ENCODE measurements around the gene CPSF4L.

CPSF4L gene

DNA sequence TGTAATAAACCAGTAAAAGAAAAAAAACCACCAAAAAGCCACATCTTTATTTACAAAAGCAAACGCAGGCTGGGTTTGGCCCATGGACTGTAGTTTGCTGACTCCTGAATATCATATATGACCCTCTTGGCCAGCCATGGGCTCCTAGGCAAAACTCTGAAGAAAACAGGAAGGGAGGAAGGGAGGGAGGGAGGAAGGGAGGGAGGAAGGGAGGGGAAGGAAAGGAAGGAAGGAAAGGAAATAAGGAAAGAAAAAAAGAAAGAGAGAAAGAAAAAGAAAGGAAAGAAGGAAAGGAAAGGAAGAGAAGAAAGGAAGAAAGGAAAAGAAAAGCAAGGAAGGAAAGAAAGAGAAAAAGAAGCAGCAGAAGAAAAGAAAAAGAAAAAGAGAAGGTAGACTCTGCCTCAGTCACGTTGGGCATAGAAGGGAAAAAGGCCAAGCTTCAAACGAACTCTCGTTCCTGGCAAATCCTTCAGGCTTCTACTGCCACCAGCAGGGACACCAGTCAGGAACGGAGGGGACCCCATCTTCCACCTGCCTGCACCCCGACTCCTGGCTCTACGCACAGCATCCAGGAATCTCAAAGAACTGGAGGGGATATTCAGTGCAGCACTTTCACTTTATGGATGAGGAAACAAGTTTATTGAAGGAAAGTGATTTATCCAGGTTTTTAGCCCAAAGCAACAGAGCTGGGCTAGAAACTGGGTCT, 28.0 kb upstream of the CPSF4L start:
- DNase-seq, result no peak

DNA sequence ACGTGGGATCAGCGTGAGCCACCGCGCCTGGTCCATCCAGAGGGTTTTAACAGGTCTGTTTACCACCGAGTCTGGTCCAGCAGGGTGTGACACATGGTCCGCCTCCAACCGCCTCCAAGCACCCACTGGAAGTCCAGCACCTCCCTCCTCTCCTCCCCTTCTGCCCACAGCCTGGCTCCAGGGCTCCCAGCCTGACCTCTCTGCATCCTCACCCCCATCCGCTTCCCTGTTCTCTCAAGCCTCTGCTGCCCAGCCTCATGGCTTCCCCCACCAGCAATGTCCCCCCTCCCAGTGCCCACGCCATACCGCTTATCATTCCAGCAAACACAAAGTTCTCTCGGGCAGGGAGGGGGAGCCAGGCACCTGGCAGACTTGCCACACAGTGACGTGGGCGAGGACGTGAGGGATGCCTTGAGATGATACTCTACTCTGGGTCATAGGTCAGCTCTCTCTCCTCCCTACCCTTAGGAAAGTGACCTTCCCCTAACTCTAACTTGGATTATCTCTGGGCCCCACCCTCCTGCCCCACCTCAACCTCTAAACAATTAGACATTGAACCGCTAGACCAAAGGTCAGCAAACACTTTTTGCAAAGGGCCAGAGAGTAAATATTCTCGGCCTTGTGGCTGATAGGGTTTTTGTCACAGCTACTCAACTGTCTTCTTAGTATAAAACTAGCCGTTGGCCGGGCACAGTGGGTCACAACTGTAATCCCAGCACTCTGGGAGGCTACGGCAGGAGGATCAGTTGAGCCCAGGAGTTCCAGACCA, 27.0 kb upstream of the CPSF4L start:
- DNase-seq, result no peak

DNA sequence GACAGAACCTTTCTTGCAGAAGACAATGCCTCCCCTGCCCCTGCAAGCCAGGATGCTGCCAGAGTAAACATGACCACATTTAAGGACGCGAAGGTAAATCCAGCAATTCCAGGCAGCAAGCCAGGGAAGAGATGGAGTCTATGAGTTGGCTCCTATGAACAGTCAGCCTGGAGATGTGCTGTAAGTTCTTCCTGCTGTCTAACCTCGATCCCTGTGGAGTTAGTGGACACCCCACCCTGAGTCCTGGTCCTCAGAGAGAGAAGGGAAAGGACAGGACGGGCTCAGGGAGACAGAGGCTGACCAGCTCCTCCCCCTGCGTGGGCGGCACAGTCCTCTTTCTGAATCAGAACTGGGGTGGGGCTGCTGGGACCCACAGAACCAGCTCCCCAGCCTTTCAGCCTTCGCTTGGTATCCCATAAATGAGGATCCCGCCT, 25.2 kb upstream of the CPSF4L start:
- DNase-seq, result no peak

DNA sequence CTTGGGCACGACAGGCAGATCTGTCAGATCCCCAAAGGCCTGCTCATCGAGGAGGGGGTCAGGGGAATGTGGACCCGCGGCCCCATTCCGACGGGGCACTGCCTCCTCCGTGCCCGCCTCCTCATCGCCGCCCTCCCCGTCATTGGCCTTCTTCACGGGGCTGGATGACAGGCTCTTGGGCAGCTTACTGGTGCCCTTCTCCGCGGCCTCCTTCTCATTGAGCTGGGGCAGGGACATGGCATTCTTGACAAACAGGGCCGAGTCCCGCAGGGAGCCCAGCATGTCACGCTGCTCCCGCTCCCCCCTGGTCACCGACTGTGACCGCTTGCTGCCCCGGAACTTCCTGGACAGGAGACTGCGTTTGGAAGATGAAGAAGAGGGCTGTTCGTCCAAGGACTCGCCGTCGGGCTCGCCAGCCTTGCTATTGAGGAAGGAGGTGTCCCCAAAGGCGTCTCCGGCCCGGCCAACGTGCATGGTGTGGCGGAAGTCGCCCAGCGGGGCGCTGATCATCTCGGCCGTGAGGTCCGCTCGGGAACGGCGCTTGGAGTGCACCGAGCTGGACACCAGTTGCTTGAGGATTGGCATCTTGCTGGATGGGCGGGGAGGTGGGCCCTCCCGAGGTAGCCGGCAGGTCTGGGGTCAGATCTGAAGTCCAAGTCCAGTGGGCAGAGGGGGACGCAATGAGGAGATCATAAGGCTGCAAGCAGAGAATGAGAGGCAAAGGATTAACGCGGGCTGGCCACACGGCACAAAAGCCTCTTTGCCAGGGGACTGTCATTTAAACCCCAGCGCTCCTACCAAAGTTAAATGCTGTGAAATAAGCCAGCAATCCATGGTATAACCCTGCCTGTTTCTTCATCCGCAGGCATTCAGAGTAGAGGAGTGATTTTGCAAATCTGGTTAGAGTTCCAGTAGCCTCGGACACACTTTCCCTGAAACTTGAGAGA, 24.5 kb upstream of the CPSF4L start:
- DNase-seq, result no peak

GRCh38 chr17:73285603-73285908, 23.9 kb upstream of the CPSF4L start:
- no peak for DNase-seq

GRCh38 chr17:73284906-73285602, 23.4 kb upstream of the CPSF4L start:
- DNase-seq, result no peak

DNA sequence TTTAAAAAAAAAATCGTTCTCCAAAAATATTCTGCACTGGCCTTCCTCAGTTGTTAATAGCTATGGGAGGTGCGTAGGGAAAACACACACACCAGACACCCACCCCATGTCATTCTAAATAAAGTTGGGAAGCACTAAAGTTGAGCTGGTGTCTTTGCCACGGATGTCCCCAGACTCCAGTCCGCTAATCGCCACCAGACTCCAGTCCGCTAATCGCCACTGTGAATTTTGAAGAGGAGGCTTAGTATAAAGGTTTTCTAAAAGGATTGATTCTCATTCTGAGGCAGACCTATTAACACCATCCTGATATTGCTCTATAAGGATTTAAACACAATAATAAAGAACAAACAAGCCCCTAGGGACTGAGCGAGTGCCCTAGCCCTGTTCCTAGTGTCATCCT, 22.7 kb upstream of the CPSF4L start:
- no peak for DNase-seq

DNA sequence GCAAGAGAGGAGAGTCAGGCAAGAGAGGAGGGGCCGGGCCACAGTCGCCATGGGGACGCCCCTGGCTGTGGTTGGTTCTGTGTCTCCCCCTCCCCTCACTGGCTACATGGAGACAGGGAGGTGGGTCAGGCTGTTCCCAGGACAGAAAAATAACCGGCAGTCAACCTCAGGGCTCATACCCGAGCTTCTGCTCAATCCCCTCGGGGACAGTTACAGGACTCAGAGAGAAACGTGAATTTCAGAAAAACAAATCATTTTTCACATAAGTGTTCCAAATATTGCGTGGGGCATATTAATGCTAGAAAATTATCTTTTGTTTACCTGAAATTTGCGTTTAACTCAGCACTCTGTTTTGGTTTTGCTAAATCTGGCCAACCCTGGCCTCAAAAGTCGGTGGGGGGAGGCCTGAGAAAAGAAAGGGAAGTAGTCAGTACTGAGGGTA, 22.2 kb upstream of the CPSF4L start:
- DNase-seq, result no peak

DNA sequence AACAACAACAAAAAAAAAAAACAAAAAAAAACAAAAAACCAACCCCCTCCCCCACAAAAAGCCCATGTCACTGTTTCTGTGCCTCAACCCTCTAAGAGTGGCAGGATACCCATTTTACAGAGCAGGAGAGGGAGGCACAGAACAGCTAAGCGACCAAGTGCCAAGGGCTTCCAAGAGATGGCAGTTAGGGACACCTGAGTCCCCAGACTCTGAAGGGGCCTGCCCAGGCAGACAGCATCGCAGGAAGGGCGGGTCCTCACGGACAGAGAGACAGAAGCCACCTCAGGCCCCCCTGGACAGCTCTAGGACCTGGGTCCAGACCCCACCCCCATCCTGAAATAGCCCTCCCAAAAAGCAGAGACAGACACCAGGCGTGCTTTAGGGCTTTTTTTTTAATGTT, 21.6 kb upstream of the CPSF4L start:
- no peak for DNase-seq

GRCh38 chr17:73282629-73283028, 20.9 kb upstream of the CPSF4L start:
- DNase-seq, result no peak

GRCh38 chr17:73281928-73282327, 20.2 kb upstream of the CPSF4L start:
- no peak for DNase-seq

GRCh38 chr17:73280191-73280590, 18.5 kb upstream of the CPSF4L start:
- no peak for DNase-seq

GRCh38 chr17:73279704-73280103, 18.0 kb upstream of the CPSF4L start:
- DNase-seq, result no peak

DNA sequence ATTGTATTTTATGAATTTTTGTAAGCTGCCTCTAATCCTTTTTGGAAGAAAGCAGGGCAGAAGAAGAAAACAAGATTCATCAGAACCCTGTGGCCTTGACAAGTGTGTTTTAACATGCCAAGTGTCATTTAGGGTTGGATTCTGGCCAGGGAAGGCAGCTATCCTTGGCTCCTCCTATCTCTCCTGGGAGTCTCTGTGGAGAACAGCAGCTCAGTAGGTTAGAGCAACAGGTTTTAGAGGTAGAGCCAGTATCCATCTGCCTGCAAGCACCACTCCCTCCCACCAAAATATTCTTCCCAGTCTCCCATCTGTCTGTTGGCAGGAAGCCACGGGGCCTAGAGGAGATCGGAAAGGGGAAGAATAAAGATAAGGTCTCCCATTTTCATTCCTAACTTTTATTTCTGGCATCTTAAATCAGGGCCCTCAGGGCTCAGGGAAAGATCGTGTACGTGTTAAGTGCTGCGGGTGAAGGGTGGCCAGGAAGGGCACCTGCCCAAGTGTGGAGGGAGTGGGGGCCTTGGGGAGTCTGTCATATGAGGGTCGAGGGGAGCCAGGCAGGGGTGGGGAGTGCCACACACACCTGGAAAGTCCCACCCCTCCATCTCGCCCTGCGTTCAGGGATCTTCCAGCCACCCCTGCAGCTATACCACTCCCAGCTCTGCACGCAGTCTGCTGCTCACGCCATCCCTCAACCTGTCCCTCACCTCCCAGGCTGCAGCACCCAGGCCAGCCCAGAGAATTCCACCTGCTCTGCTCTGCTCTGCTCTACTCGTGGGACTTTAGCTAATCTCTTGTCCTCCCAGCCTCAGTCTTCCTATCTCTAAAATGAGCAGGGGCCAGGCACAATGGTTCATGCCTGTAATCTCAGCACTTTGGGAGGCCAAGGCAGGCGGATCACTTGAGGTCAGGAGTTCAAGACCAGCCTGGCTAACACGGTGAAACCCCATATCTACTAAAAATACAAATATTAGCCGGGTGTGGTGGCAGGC, 17.1 kb upstream of the CPSF4L start:
- no peak for DNase-seq

DNA sequence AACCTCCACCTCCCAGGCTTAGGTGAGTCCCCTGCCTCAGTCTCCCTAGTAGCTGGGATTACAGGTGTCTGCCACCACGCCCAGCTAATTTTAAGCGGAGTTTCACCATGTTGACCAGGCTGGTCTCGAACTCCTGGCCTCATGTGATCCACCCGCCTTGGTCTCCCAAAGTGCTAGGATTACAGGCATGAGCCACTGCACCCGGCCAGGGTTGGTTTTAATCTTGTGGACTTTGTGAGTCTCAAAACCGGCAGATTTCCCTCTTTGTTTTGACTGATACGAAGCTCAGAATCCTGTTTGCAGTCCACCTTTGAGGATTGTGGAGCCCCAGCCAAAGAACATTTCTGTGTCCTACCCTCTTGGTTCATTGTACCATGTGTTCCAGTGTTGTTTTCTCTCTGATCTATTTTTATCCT, 16.4 kb upstream of the CPSF4L start:
- no peak for DNase-seq

GRCh38 chr17:73274490-73274889, 12.8 kb upstream of the CPSF4L start:
- DNase-seq, result no peak

DNA sequence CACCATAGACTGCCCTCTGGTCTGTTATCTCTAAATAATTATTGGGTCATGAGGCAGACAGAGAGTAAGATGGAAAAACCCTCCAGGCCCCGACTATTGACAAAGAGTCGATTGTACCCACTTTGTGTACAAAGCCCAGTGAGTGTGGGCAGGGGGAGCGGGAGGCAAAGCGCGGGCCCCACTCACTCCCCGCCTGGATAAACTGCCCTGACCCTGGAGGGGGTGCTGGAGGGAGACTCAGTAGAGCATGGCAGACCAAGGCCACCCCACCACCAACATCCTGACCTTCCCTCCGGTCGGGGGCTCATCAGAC, 11.2 kb upstream of the CPSF4L start:
- no peak for DNase-seq

GRCh38 chr17:73271072-73271471, 9.4 kb upstream of the CPSF4L start:
- DNase-seq, result no peak

DNA sequence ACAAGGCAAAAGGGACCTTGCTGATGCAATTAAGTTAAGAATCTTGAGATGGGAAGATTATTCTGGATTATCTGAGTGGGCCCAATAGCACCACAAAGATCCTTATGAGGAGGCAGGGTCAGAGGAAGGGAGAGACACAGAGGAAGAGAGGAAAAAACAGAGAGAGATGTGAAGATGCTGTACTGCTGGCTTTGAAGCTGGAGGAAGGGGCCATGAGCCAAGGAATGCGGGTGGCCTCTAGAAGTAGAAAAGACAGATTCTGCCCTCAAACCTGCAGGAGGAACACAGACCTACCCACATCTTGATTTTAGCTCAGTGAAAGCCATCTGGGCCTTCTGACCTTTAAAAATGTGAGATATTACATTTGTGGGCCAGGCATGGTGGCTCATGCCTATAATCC, 8.1 kb upstream of the CPSF4L start:
- no peak for DNase-seq

- no peak for DNase-seq
Measured at GRCh38 chr17:73269329-73269615, 7.6 kb upstream of the CPSF4L start.

- no peak for DNase-seq
Measured at GRCh38 chr17:73268582-73269328, 7.1 kb upstream of the CPSF4L start.
